ENCODE data around the gene LAMB3.
A peak's percentile ranks its signal among the peaks of the same experiment; 100 is the strongest.

The LAMB3 gene

DNA sequence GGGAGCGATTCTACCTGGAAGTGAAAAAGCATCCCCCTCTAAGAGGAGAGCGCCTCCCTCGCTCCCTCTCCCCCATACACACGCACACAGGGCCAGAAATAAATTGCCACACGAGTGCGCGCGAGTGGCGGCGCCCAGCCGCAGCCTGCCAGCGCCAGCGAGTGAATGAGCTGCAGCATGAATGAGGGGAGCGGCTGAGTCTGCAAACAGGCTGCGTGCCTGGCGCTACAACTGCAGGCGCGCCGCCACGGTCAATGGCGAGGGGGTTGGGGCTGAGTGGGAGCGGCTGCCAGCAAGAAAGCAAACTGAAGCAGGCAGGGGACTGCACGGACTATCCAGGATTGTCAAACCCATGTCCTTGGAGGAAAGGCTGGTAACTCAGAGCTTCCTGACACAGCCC lies 66.6 kb downstream of the LAMB3 start:
- Histone ChIP-seq H3K9ac (ENCODE audit: low read depth in 1 of 2, low read length in 2 of 2) (no peak overlapping the region), H3K27ac (ENCODE audit: low read depth in 2 of 2, low read length in 2 of 2) (no peak overlapping the region), H3K4me1 (ENCODE audit: control insufficient read depth in 2 of 2, insufficient read depth in 2 of 2, low read length in 2 of 2) (peaks cover 0 to 8% of the 10 kb centered on the region in 2 donors), H3K9me3 (ENCODE audit: control insufficient read depth in 2 of 2, low read length in 2 of 2) (no peaks in the 10 kb centered on the region), H3K27me3 (ENCODE audit: control insufficient read depth in 2 of 2, insufficient read depth in 2 of 2, low read length in 2 of 2) (peaks cover 28 to 32% of the 10 kb centered on the region in 2 donors), H3K4me3 (ENCODE audit: low read length in 2 of 2) (peak overlapping the region in 1 of 2 donors; percentile 22), H3K36me3 (ENCODE audit: control insufficient read depth in 2 of 2, insufficient read depth in 2 of 2, low read length in 2 of 2) (no peaks in the 10 kb centered on the region)

DNA sequence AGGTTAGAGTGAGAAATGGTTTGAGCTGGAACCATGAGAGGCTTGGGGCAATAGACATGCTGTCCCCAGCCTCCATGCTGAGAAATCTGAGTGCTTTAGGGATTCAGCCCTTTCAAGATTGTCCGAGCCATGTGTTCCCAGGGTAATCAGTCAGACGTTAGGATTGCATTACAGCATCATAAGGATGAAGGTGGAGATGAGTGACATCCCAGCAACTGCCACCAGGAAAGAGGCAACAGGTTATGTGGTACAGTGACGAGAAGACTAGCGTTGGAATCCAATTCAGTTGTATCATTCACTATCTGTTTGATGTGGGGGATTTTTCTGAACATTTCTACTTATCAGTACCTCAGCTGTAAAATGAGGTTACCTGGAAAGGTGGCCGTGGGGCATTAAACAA lies 67.0 kb downstream of the LAMB3 start:
- Histone ChIP-seq H3K9ac (ENCODE audit: low read depth in 1 of 2, low read length in 2 of 2) (no peak overlapping the region), H3K4me1 (ENCODE audit: control insufficient read depth in 2 of 2, insufficient read depth in 2 of 2, low read length in 2 of 2) (peaks cover 0 to 8% of the 10 kb centered on the region in 2 donors), H3K4me3 (ENCODE audit: low read length in 2 of 2) (no peak overlapping the region), H3K9me3 (ENCODE audit: control insufficient read depth in 2 of 2, low read length in 2 of 2) (no peaks in the 10 kb centered on the region), H3K27me3 (ENCODE audit: control insufficient read depth in 2 of 2, insufficient read depth in 2 of 2, low read length in 2 of 2) (peaks cover 30 to 32% of the 10 kb centered on the region in 2 donors), H3K36me3 (ENCODE audit: control insufficient read depth in 2 of 2, insufficient read depth in 2 of 2, low read length in 2 of 2) (no peaks in the 10 kb centered on the region), H3K27ac (ENCODE audit: low read depth in 2 of 2, low read length in 2 of 2) (no peak overlapping the region)

DNA sequence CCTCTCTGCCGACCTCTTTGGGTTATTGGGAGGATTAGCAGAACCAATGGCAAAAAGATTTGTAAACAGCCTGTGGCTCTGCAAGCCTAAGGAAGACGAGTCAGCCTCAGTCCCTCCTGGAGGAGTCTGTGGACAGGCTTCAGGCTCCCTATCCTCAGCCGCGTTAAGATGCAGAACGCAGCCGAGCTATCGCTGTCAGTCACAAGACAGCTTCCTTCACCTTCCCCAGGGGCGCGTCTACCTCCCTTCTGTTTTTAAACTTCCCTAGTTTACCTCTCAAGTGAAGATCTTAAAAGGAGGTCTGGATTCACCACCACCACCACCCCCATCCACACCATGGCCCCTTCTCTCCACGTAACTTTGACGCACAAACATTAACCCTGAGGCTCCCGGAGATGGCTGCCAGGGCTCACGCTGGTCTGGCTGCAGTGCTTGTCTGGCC lies 68.0 kb downstream of the LAMB3 start:
- Histone ChIP-seq H3K4me3 (ENCODE audit: low read length in 2 of 2) (no peak overlapping the region), H3K27ac (ENCODE audit: low read depth in 2 of 2, low read length in 2 of 2) (no peak overlapping the region), H3K36me3 (ENCODE audit: control insufficient read depth in 2 of 2, insufficient read depth in 2 of 2, low read length in 2 of 2) (no peaks in the 10 kb centered on the region), H3K27me3 (ENCODE audit: control insufficient read depth in 2 of 2, insufficient read depth in 2 of 2, low read length in 2 of 2) (peaks cover 32 to 33% of the 10 kb centered on the region in 2 donors), H3K9me3 (ENCODE audit: control insufficient read depth in 2 of 2, low read length in 2 of 2) (no peaks in the 10 kb centered on the region), H3K4me1 (ENCODE audit: control insufficient read depth in 2 of 2, insufficient read depth in 2 of 2, low read length in 2 of 2) (peaks cover 0 to 8% of the 10 kb centered on the region in 2 donors), H3K9ac (ENCODE audit: low read depth in 1 of 2, low read length in 2 of 2) (no peak overlapping the region)

DNA sequence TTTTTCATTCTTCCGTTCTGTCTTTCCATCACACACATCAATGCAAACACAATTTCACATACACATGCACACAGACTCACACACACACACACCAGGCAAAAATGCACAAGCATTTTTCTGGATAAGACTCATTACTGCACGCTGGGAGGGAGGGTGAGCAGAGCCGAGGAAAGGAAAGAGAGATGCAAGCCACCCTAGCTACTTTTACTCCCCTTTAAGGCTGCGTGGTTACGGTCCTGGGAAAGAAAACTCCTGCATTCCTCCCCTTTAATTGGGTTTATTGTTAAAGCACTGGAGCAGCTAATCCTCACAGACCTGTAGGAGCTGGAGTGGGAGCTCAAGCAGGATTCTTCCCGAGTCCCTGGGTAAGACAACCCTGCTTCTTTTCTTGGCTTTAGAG lies 68.8 kb downstream of the LAMB3 start, which contains the start of gene CAMK1G:
Gene CAMK1G, plus strand, starts transcription at position 307 of the 400 bp plus-strand sequence. CDS start 11,270 bp downstream, outside the sequence.
- H3K9me3 ChIP-seq (ENCODE audit: control insufficient read depth in 2 of 2, low read length in 2 of 2), result no peaks in the 10 kb centered on the region
- no peak within 1 kb of the TSS for H3K27ac ChIP-seq (ENCODE audit: low read depth in 2 of 2, low read length in 2 of 2)

DNA sequence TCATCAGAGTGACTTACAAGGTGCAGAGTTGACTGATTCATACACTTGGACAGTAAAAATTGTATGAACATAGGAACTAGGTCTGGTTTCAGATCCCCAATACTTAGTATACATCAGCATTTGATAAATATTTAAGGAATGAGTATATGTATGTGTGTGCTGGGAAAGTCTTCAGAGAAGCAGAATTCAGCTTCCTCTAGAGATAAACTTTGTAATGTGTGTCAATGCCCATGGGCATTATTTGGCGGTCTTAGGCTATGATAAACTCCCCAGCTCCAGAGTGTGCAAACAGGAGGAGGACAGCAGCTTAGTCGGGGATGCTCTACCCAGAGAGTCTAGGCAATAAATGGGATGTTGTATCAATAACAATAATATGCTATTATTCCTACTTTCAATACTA lies 71.6 kb downstream of the LAMB3 start:
- H3K27me3 ChIP-seq (ENCODE audit: control insufficient read depth in 2 of 2, insufficient read depth in 2 of 2, low read length in 2 of 2), result peaks cover 31 to 33% of the 10 kb centered on the region in 2 donors
- no peak overlapping the region for H3K27ac ChIP-seq (ENCODE audit: low read depth in 2 of 2, low read length in 2 of 2)
- peaks cover 0 to 3% of the 10 kb centered on the region in 2 donors for H3K4me1 ChIP-seq (ENCODE audit: control insufficient read depth in 2 of 2, insufficient read depth in 2 of 2, low read length in 2 of 2)
- H3K36me3 ChIP-seq (ENCODE audit: control insufficient read depth in 2 of 2, insufficient read depth in 2 of 2, low read length in 2 of 2), result no peaks in the 10 kb centered on the region
- no peak overlapping the region for H3K9ac ChIP-seq (ENCODE audit: low read depth in 1 of 2, low read length in 2 of 2)
- H3K9me3 ChIP-seq (ENCODE audit: control insufficient read depth in 2 of 2, low read length in 2 of 2), result no peaks in the 10 kb centered on the region
- H3K4me3 ChIP-seq (ENCODE audit: low read length in 2 of 2), result no peak overlapping the region

More for the DNA sequence above, 68.8 kb downstream of the LAMB3 start, which contains the start of gene CAMK1G:
- peaks cover 32 to 33% of the 10 kb centered on the region in 2 donors for H3K27me3 ChIP-seq (ENCODE audit: control insufficient read depth in 2 of 2, insufficient read depth in 2 of 2, low read length in 2 of 2)
- H3K36me3 ChIP-seq (ENCODE audit: control insufficient read depth in 2 of 2, insufficient read depth in 2 of 2, low read length in 2 of 2), result no peaks in the 10 kb centered on the region
- no peak within 1 kb of the TSS for H3K4me3 ChIP-seq (ENCODE audit: low read length in 2 of 2)
- peaks cover 0 to 8% of the 10 kb centered on the region in 2 donors for H3K4me1 ChIP-seq (ENCODE audit: control insufficient read depth in 2 of 2, insufficient read depth in 2 of 2, low read length in 2 of 2)
- no peak within 1 kb of the TSS for H3K9ac ChIP-seq (ENCODE audit: low read depth in 1 of 2, low read length in 2 of 2)

DNA sequence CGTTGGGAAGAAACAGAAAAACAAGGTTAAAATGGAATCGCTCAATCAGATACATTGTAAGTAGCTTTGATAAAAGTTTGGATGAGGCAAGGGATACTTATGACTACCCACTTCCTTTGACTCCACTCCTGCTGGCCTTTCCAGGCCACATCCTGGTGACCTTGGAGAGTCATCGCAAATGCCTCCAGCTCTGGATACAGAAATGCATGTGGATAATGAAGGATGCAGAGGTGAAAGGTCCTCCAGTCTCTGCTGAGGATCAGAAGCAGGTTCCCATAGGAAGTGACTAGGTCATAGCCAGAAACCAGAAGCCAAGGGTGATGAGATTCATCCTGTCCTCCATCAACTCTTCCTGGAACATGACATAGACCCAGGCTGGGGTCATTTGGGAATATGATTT lies 74.9 kb downstream of the LAMB3 start:
- no peaks in the 10 kb centered on the region for H3K36me3 ChIP-seq (ENCODE audit: control insufficient read depth in 2 of 2, insufficient read depth in 2 of 2, low read length in 2 of 2)
- H3K9me3 ChIP-seq (ENCODE audit: control insufficient read depth in 2 of 2, low read length in 2 of 2), result no peaks in the 10 kb centered on the region
- H3K4me1 ChIP-seq (ENCODE audit: control insufficient read depth in 2 of 2, insufficient read depth in 2 of 2, low read length in 2 of 2), result no peaks in the 10 kb centered on the region
- no peak overlapping the region for H3K9ac ChIP-seq (ENCODE audit: low read depth in 1 of 2, low read length in 2 of 2)
- H3K27ac ChIP-seq (ENCODE audit: low read depth in 2 of 2, low read length in 2 of 2), result no peak overlapping the region
- H3K4me3 ChIP-seq (ENCODE audit: low read length in 2 of 2), result no peak overlapping the region
- peaks cover 0 to 9% of the 10 kb centered on the region in 2 donors for H3K27me3 ChIP-seq (ENCODE audit: control insufficient read depth in 2 of 2, insufficient read depth in 2 of 2, low read length in 2 of 2)

DNA sequence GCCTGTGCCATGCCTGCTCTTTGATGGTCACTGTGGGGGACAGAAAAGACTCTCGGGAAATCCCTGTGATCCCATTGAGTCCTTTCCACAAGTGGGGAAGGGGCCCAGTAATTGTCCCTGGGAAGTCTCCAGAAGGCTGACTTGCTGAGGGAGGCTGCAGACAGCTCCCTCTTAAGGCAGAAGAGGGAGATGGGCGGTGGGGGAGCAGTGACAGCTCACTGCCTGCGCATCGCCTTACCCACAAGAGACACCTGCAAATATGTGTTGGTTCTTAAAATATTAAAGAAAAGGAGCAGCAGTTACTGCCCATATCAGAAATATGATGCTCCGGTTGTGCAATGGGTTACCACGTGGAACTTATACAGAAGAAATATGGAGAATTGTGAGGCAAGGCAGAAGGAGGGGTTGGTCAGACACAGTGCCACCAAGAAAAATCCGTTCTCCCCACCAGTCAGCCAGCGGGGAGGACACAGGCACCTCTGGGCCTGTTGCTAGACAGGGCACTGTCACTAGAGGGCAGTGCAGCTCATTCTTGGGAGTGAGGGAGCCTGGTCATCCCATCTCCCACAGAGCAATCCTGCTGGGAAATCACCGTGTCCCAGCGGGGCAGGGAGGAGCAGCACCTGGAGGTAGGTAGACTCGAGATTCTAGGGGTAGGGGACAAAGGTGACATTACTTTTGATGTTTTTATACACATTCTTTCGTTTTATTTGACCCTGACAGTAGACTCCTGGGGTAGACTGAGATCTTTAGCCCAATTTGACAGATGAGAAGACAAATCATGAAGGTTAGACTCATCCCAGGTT lies 75.6 kb downstream of the LAMB3 start:
- Histone ChIP-seq H3K4me3 (ENCODE audit: low read length in 2 of 2) (no peak overlapping the region), H3K4me1 (ENCODE audit: control insufficient read depth in 2 of 2, insufficient read depth in 2 of 2, low read length in 2 of 2) (no peaks in the 10 kb centered on the region), H3K9ac (ENCODE audit: low read depth in 1 of 2, low read length in 2 of 2) (no peak overlapping the region), H3K36me3 (ENCODE audit: control insufficient read depth in 2 of 2, insufficient read depth in 2 of 2, low read length in 2 of 2) (no peaks in the 10 kb centered on the region), H3K9me3 (ENCODE audit: control insufficient read depth in 2 of 2, low read length in 2 of 2) (no peaks in the 10 kb centered on the region), H3K27ac (ENCODE audit: low read depth in 2 of 2, low read length in 2 of 2) (no peak overlapping the region), H3K27me3 (ENCODE audit: control insufficient read depth in 2 of 2, insufficient read depth in 2 of 2, low read length in 2 of 2) (peaks cover 2 to 4% of the 10 kb centered on the region in 2 donors)

DNA sequence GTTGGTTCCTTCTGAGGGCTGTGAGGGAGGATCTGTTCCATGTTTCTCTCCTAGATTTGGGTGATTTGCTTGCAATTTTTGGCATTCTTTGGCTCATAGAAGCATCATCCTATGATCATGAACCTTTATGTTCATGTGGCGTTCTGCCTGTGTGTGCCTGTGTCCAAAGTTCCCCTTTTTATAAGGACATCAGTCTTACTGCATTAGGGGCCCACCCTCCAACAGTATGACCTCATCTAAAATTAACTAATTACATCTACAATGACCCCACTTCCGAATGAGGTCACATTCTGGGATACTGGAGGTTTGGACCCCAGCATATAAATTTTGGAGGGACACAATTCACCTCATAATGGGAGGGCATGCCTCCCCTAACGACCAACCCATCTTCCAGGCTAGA lies 81.5 kb downstream of the LAMB3 start:
- H3K4me3 ChIP-seq (ENCODE audit: low read length in 2 of 2), result no peak overlapping the region
- H3K9ac ChIP-seq (ENCODE audit: low read depth in 1 of 2, low read length in 2 of 2), result no peak overlapping the region
- no peaks in the 10 kb centered on the region for H3K4me1 ChIP-seq (ENCODE audit: control insufficient read depth in 2 of 2, insufficient read depth in 2 of 2, low read length in 2 of 2)
- H3K27me3 ChIP-seq (ENCODE audit: control insufficient read depth in 2 of 2, insufficient read depth in 2 of 2, low read length in 2 of 2), result peaks cover 5 to 9% of the 10 kb centered on the region in 2 donors
- no peak overlapping the region for H3K27ac ChIP-seq (ENCODE audit: low read depth in 2 of 2, low read length in 2 of 2)
- H3K9me3 ChIP-seq (ENCODE audit: control insufficient read depth in 2 of 2, low read length in 2 of 2), result no peaks in the 10 kb centered on the region
- no peaks in the 10 kb centered on the region for H3K36me3 ChIP-seq (ENCODE audit: control insufficient read depth in 2 of 2, insufficient read depth in 2 of 2, low read length in 2 of 2)

DNA sequence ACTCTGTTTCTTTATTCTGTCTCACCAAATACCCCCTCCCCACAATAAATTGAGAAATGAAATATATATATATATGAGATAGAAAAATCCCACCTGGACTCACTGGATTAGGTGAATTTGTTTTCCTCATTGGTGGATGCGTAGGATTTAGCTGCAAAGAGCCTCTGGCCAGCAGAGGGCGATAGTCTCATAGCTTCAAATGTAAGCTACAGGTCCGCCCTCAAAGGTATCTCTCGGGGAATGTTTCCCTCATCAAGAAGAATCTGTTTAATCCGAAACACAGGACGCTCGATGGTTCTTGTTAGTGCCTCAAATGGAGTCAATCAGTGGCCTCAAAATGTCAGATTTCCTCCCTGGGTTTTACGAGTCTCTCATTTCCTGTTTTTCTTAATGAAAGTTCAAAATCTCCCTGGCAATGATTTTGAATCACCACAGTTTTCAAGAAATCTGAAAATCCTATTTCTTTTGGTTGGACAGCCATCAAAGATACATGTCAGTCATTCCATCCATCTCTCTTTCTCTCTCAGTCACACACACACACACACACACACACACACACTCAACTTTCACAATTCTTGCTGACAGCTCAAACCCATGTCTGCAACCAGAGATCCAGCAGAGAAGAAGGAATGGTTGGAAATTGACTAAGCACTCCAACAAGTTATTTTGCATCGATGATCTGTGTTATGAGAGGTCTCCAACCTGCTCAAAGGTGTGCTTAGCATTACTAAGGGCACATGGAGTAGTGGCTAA lies 82.6 kb downstream of the LAMB3 start:
- no peaks in the 10 kb centered on the region for H3K9me3 ChIP-seq (ENCODE audit: control insufficient read depth in 2 of 2, low read length in 2 of 2)
- peak overlapping the region; percentile 2 to 11 for H3K9ac ChIP-seq (ENCODE audit: low read depth in 1 of 2, low read length in 2 of 2)
- no peaks in the 10 kb centered on the region for H3K36me3 ChIP-seq (ENCODE audit: control insufficient read depth in 2 of 2, insufficient read depth in 2 of 2, low read length in 2 of 2)
- peaks cover 5 to 9% of the 10 kb centered on the region in 2 donors for H3K27me3 ChIP-seq (ENCODE audit: control insufficient read depth in 2 of 2, insufficient read depth in 2 of 2, low read length in 2 of 2)
- no peak overlapping the region for H3K4me3 ChIP-seq (ENCODE audit: low read length in 2 of 2)
- no peaks in the 10 kb centered on the region for H3K4me1 ChIP-seq (ENCODE audit: control insufficient read depth in 2 of 2, insufficient read depth in 2 of 2, low read length in 2 of 2)
- no peak overlapping the region for H3K27ac ChIP-seq (ENCODE audit: low read depth in 2 of 2, low read length in 2 of 2)

DNA sequence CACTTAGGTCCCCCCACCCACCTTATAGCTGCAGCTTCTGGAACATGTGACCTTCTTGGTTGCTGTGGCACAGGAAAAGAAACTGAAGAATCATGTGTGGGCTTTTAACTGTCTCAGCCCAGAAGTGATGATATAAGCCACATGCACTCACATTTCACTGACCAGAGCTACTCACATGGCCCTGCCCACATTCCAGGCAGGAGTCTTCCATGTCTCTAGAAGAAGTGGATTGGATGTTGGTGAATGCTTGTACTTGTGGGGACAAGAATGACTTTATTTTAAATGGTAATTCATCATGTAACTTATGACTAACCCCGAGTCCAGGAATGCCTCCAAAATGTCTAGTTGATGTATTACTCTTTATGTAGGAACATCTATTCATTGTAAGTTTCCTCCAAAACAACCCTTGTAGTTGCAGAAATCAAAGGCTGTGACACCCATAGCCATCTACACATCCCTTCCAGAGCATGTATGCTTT lies 84.5 kb downstream of the LAMB3 start:
- no peak overlapping the region for H3K27ac ChIP-seq (ENCODE audit: low read depth in 2 of 2, low read length in 2 of 2)
- H3K9ac ChIP-seq (ENCODE audit: low read depth in 1 of 2, low read length in 2 of 2), result no peak overlapping the region
- no peaks in the 10 kb centered on the region for H3K36me3 ChIP-seq (ENCODE audit: control insufficient read depth in 2 of 2, insufficient read depth in 2 of 2, low read length in 2 of 2)
- no peaks in the 10 kb centered on the region for H3K4me1 ChIP-seq (ENCODE audit: control insufficient read depth in 2 of 2, insufficient read depth in 2 of 2, low read length in 2 of 2)
- peaks cover 5 to 9% of the 10 kb centered on the region in 2 donors for H3K27me3 ChIP-seq (ENCODE audit: control insufficient read depth in 2 of 2, insufficient read depth in 2 of 2, low read length in 2 of 2)
- no peaks in the 10 kb centered on the region for H3K9me3 ChIP-seq (ENCODE audit: control insufficient read depth in 2 of 2, low read length in 2 of 2)
- no peak overlapping the region for H3K4me3 ChIP-seq (ENCODE audit: low read length in 2 of 2)

Data from mucosa of rectum (tissue), 2 donors.